ENCODE data around the gene DMXL1. TPM values are rescaled to one million over a fixed set of nuclear protein-coding genes. Genes with fewer than 3 reads are reported as not detected.
"Not testable (repeated sequence)": the region's sequence is repeated elsewhere in the genome, so short reads cannot be mapped to it uniquely, and the experiment has no call there.

The DMXL1 gene
- total and polyA plus RNA-seq, 12 donors = 5.9 to 36.5 (median 25.4) TPM

DNA sequence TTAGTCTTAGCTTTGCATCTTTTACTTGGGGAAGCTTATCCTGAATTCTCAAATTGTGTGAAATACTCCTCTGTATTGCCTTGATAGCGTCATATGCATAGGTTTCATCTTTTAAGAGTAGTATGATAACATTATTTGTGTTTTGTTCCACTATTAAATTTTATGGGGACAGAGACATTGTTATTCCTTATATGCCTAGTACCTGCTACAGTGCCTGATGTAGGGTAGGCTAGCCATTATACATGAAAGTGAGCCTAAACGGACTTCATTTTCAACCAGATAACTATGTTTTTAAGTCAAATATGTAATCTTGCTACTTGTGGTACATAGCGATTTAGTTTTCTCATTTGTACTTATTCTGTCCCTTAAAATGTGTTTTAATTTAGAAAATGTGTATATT lies 105.9 kb downstream of the DMXL1 start:
- no peak for ATAC-seq

DNA sequence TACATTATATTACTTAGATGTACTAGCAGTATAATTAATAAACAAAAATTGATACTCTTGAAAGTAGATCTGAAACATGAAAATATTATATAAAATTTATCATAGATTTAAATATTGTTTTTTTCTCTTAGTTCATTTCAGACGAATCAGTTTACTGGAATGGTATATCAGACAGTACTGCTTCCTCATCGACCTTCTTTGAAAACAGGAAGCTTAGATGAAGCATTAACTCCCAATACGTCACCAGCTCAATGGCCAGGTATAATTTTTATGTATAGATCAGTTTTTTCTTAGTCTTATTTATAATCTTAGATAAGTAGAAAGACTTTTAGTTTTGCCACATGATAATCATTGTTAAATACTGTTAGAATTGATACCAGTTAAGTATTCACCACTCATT lies 106.3 kb downstream of the DMXL1 start:
- 94 to 95% methylated on average over 3 of the region's 3 CpGs for WGBS, 2 donors
- ATAC-seq = no peak
- intact Hi-C loops (cut with DNase I) = no loop called here
- H3K27ac ChIP-seq = no peak overlapping the region
- no peaks in the 10 kb centered on the region for H3K27me3 ChIP-seq
- no peak for DNase-seq
- H3K9me3 ChIP-seq = no peaks in the 10 kb centered on the region
- TF ChIP-seq, protein P1, sequence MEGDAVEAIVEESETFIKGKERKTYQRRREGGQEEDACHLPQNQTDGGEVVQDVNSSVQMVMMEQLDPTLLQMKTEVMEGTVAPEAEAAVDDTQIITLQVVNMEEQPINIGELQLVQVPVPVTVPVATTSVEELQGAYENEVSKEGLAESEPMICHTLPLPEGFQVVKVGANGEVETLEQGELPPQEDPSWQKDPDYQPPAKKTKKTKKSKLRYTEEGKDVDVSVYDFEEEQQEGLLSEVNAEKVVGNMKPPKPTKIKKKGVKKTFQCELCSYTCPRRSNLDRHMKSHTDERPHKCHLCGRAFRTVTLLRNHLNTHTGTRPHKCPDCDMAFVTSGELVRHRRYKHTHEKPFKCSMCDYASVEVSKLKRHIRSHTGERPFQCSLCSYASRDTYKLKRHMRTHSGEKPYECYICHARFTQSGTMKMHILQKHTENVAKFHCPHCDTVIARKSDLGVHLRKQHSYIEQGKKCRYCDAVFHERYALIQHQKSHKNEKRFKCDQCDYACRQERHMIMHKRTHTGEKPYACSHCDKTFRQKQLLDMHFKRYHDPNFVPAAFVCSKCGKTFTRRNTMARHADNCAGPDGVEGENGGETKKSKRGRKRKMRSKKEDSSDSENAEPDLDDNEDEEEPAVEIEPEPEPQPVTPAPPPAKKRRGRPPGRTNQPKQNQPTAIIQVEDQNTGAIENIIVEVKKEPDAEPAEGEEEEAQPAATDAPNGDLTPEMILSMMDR (IDR thresholded peaks at IDR 0.05) = no peak
- no peak overlapping the region for H3K4me3 ChIP-seq
- H3K36me3 ChIP-seq = peaks cover 0 to 70% (median 13%) of the 10 kb centered on the region in 9 donors
- H3K4me1 ChIP-seq = peaks cover 0 to under 1% (median 0%) of the 10 kb centered on the region in 9 donors

More for the DNA sequence above, 105.9 kb downstream of the DMXL1 start:
- intact Hi-C loops (cut with DNase I) = no loop called here
- Histone ChIP-seq H3K9me3 (no peaks in the 10 kb centered on the region), H3K27me3 (no peaks in the 10 kb centered on the region), H3K4me1 (peaks cover 0 to 5% (median 0%) of the 10 kb centered on the region in 9 donors), H3K36me3 (peaks cover 0 to 74% (median 13%) of the 10 kb centered on the region in 9 donors), H3K4me3 (no peak overlapping the region), H3K27ac (no peak overlapping the region)
- TF ChIP-seq, protein P1 (IDR thresholded peaks at IDR 0.05) = no peak
- WGBS, 2 donors = 99% methylated on average over 3 of the region's 3 CpGs
- DNase-seq = no peak

DNA sequence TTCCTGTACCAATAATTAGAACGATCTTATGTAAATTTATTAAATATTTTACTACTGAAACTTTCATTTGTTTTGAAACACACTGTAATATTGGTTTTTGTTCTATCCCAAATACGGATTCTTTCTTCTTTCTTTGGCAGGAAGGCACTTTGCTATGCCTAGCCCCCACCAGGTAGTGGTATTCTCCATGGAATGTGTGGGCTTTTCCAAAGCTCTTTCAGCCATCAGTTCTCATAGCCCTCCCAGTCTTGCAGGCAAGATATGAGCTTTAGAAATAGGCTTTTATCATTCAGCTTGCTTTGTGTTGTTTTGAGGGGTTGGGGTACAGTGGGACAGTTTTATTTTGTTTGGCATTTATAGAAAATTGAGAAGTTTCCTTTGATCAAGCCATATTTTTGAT lies 107.5 kb downstream of the DMXL1 start:
- intact Hi-C loops (cut with DNase I) = no loop called here
- Histone ChIP-seq H3K9me3 (no peaks in the 10 kb centered on the region), H3K27ac (no peak overlapping the region), H3K4me1 (no peaks in the 10 kb centered on the region), H3K4me3 (no peak overlapping the region), H3K27me3 (no peaks in the 10 kb centered on the region), H3K36me3 (peaks cover 0 to 66% (median 13%) of the 10 kb centered on the region in 9 donors)
- DNase-seq (no peak), ATAC-seq (no peak)
- TF ChIP-seq, protein P1 (IDR thresholded peaks at IDR 0.05) = no peak
- 93% methylated on average over 2 of the region's 2 CpGs for WGBS, 2 donors

DNA sequence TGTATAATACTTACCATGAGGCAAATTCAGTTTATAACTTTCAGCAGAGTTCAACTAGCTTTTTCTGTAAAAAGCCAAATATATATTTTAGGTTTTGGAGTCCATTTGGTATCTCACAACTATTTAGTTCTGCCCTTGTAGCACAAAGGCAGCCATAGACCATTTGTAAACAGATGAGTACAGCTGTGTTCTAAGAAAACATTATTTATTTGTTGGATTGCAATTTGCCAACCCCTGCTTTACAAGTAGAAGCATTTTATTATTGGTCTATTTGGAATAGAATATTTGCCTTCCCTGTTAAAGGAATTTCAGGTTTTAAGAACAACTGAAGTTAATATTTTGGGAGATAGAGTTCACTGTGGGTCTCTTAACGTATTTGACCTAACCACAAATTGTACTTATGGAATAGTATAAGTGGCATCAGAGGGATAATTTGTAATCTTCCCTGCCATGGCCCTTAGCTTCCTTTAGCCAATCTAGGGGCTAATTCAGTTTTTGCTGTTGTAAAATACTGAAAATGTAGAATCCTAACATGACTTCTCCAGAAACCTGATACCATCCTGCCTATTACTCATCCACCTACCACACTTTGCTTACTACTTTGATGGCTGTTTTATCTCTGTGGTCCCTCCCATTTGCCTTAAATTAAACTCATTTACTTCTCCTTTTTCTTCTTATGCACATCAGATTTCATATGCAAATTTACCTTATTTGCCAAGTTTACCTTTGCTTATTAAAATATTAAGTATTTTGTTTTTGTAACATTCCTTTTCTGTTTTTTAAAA lies 109.2 kb downstream of the DMXL1 start:
- intact Hi-C loops (cut with DNase I) = no loop called here
- ATAC-seq (no peak), DNase-seq (no peak)
- no peaks in the 10 kb centered on the region for H3K9me3 ChIP-seq
- H3K4me1 ChIP-seq = no peaks in the 10 kb centered on the region
- TF ChIP-seq, protein P1 (IDR thresholded peaks at IDR 0.05) = no peak
- WGBS, 2 donors = 79 to 95% methylated on average over 1 of the region's 1 CpG
- H3K27ac ChIP-seq = no peak overlapping the region
- no peak overlapping the region for H3K4me3 ChIP-seq
- H3K36me3 ChIP-seq = peaks cover 0 to 71% (median 13%) of the 10 kb centered on the region in 9 donors
- no peaks in the 10 kb centered on the region for H3K27me3 ChIP-seq

DNA sequence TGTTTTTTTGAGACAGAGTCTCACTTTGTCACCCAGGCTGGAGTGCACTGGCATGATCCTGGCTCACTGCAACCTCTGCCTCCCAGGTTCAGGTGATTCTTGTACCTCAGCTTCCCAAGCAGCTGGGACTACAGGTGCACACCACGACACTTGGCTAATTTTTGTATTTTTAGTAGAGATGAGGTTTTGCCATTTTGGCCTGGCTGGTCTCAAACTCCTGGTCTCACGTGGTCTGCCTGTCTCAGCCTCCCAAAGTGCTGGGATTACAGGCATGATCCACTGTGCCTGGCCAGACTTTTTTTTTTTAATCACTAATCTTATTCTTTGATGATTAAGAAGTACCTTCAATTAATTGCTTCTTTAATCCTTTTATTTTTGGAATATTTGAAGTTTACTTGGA lies 114.6 kb downstream of the DMXL1 start:
- H3K4me1 ChIP-seq; H3K4me3 ChIP-seq; intact Hi-C loops (cut with DNase I); H3K27me3 ChIP-seq; H3K27ac ChIP-seq; DNase-seq; H3K9me3 ChIP-seq; ATAC-seq: not testable (repeated sequence)
- peaks cover 0 to 45% (median 4%) of the 10 kb centered on the region in 9 donors for H3K36me3 ChIP-seq
- 44 to 51% methylated on average over 2 of the region's 2 CpGs for WGBS, 2 donors

All from heart right ventricle (tissue), 16 donors.